K562 (cell line): ENCODE measurements around the gene LTN1. TPM values are rescaled to one million over a fixed set of nuclear protein-coding genes. Genes with fewer than 3 reads are reported as not detected.
A peak's percentile ranks its signal among the peaks of the same experiment; 100 is the strongest.

Experiments
- DNMT1 ChIP-seq: fragments of 450-650 bp; IDR thresholded peaks from 2 replicates; pipeline ENCODE4 v1.6.1; 2016; ENCODE audit warnings: antibody characterized with exemption, mild to moderate bottlenecking
- HDGF ChIP-seq: fragments of 450-650 bp; IDR thresholded peaks from 2 replicates; pipeline ENCODE4 v1.6.1; 2016
- JUN ChIP-seq, 2 experiments: sonication (generic) in 1 of 2; formaldehyde crosslinking in 1 of 2; IDR thresholded peaks; 2 replicates each; pipeline versions ENCODE4 v1.6.1 to v1.8.0; 2012 to 2022; ENCODE audit warnings: borderline replicate concordance in 2 of 2, mild to moderate bottlenecking in 2 of 2, improper control_type of control experiment in 1 of 2, low read depth in 1 of 2, low read length in 1 of 2, missing genetic modification reagents in 1 of 2
- NFATC3 ChIP-seq: fragments of 450-650 bp; IDR thresholded peaks from 2 replicates; pipeline ENCODE4 v1.6.1; 2017; ENCODE audit warnings: mild to moderate bottlenecking
- PHB2 ChIP-seq: fragments of 450-650 bp; IDR thresholded peaks from 2 replicates; pipeline ENCODE4 v1.6.1; 2017; ENCODE audit warnings: low read depth
- RBM14 ChIP-seq: fragments of 200-400 bp; formaldehyde crosslinking; IDR thresholded peaks from 2 replicates; pipeline ENCODE4 v1.6.1; 2018; ENCODE audit warnings: low read depth, mild to moderate bottlenecking, low read length, moderate library complexity, borderline replicate concordance; ENCODE audit not compliant: insufficient read depth
- RBM25 ChIP-seq: fragments of 200-400 bp; formaldehyde crosslinking; IDR thresholded peaks from 2 replicates; pipeline ENCODE4 v1.6.1; 2018; ENCODE audit warnings: low read length, low read depth, moderate library complexity; ENCODE audit not compliant: severe bottlenecking
- SIN3A ChIP-seq, 2 experiments: fragments of 150-350 bp in 1 of 2; IDR thresholded peaks; 2 replicates each; pipeline ENCODE4 v1.6.1; 2011 to 2016; ENCODE audit warnings: borderline replicate concordance in 2 of 2, low read depth in 2 of 2, low read length in 2 of 2, mild to moderate bottlenecking in 2 of 2, moderate library complexity in 2 of 2; ENCODE audit not compliant: control insufficient read depth in 1 of 2
- XRCC3 ChIP-seq: fragments of 450-650 bp; IDR thresholded peaks from 2 replicates; pipeline ENCODE4 v1.6.1; 2017; ENCODE audit warnings: mild to moderate bottlenecking, moderate library complexity
- ZNF431 ChIP-seq: sonication (generic); formaldehyde crosslinking; IDR thresholded peaks from 2 replicates; pipeline ENCODE4 v1.8.0; 2022; ENCODE audit warnings: mild to moderate bottlenecking, missing genetic modification reagents
- polyA plus RNA-seq, 8 experiments: library from polyadenylated mRNA; depleted of rRNA in 4 of 8; stranded (reverse) in 5 of 8; unstranded in 3 of 8; fragments of >200 nt; fragmentation: Nextera tagmentation in 2 of 8; fragmentation: Illumina TruSeq in 1 of 8; extraction: Ambion mirVana in 2 of 8; extraction: Trizol in 1 of 8; gene quantifications; 2 replicates each; pipeline versions ENCODE4 v1.2.1 to v1.2.3, GENCODE V29; 2011 to 2014; ENCODE audit warnings: inconsistent platforms in 1 of 8, missing spikeins in 1 of 8
- total RNA-seq, 7 experiments: library from RNA; depleted of rRNA in 6 of 7; stranded (reverse); fragments of >200 nt in 6 of 7; fragmentation: Illumina TruSeq in 2 of 7; extraction: Trizol in 2 of 7; gene quantifications; 2 replicates each; pipeline versions ENCODE4 v1.2.1 to v1.2.3, GENCODE V29; 2011 to 2021; ENCODE audit warnings: low replicate concordance in 1 of 7
- TF ChIP-seq, protein P1 (sequence below): fragments of 450-650 bp; IDR thresholded peaks from 2 replicates; pipeline ENCODE4 v1.6.1; 2016; ENCODE audit warnings: antibody characterized with exemption
- TF ChIP-seq, protein P2 (sequence below): sonication (generic); IDR thresholded peaks from 2 replicates; pipeline ENCODE4 v1.6.1; 2016
- TF ChIP-seq, protein P3 (sequence below), 2 experiments: IDR thresholded peaks in 1 of 2; conservative IDR thresholded peaks in 1 of 2; 2 replicates each; pipeline ENCODE4 v1.6.1; 2016; ENCODE audit warnings: low read depth in 2 of 2, mild to moderate bottlenecking in 1 of 2, missing compliant biosample characterization in 1 of 2, missing genetic modification characterization in 1 of 2, moderate library complexity in 1 of 2
- TF ChIP-seq, protein P4 (sequence below): fragments of 250-450 bp; sonication (Bioruptor Pico); IDR thresholded peaks from 2 replicates; pipeline ENCODE4 v1.4.0; 2020; ENCODE audit warnings: mild to moderate bottlenecking, moderate library complexity
- TF ChIP-seq, protein P5 (sequence below): fragments of 450-650 bp; IDR thresholded peaks from 2 replicates; pipeline ENCODE4 v1.6.1; 2017; ENCODE audit warnings: mild to moderate bottlenecking, moderate library complexity

The LTN1 gene
- total and polyA plus RNA-seq, 9 of the 15 experiments (the other 6 are each of a cell fraction or from before 2014, with no cell fraction given): 15.7 to 49.6 (median 28.7) TPM

DNA sequence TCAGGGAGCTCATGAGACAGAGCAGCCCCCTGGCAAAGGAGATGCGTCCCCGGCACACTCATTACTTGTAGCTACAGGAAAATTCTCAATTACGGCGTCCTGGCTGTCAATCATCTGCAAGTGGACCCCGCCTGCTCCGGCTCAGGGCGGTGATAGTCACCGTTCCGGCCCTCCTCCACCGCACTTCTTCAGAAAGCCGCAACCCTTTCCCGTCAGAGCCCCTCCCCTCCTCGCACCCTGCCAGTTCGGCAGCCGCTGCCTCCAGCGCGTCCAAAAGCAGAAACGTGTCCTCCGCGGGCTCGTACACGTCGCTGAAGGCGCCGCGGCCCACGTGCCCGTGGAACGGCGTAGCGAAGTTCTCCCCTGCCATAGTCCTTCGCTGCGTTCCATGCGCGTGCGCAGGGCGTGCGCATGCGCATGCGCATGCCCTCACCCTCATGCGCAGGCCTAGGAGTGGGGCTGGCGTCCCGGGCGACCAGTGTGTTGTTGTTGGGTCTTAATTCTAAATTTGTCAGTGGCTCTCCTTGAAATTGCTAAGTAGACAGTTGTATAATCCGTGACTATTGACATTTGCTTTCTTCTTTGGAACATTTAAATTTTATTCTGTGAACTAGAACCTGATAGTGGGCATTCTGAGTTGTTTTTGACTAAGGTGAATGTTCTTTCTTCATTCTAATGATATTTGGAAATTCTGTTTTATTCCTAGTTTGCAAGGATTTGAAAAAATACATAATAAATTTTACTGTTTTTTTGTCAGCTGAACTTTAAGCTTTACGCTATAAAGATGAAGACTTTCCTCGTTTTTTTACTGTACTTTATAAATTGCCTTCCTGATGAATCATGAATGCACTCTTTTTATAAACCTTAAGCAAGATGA lies 107.5 kb downstream of the LTN1 start (continued):
- TF ChIP-seq, protein P1, sequence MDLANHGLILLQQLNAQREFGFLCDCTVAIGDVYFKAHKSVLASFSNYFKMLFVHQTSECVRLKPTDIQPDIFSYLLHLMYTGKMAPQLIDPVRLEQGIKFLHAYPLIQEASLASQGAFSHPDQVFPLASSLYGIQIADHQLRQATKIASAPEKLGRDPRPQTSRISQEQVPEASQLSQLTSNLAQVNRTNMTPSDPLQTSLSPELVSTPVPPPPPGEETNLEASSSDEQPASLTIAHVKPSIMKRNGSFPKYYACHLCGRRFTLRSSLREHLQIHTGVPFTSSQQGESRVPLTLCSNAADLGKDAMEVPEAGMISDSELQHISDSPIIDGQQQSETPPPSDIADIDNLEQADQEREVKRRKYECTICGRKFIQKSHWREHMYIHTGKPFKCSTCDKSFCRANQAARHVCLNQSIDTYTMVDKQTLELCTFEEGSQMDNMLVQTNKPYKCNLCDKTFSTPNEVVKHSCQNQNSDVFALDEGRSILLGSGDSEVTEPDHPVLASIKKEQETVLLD: peak; percentile 100
- TF ChIP-seq SIN3A (IDR thresholded peaks at IDR 0.05; ENCODE audit: borderline replicate concordance in 2 of 2, control insufficient read depth in 1 of 2, low read depth in 2 of 2, low read length in 2 of 2): peak; percentile 63 to 64; a peak in 2 of 4 replicates
- no peak for TF ChIP-seq RBM25
- TF ChIP-seq, protein P2, sequence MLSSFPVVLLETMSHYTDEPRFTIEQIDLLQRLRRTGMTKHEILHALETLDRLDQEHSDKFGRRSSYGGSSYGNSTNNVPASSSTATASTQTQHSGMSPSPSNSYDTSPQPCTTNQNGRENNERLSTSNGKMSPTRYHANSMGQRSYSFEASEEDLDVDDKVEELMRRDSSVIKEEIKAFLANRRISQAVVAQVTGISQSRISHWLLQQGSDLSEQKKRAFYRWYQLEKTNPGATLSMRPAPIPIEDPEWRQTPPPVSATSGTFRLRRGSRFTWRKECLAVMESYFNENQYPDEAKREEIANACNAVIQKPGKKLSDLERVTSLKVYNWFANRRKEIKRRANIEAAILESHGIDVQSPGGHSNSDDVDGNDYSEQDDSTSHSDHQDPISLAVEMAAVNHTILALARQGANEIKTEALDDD: no peak
- TF ChIP-seq HDGF: no peak
- TF ChIP-seq DNMT1: no peak
- no peak for TF ChIP-seq PHB2
- TF ChIP-seq NFATC3: no peak
- TF ChIP-seq, protein P3, sequence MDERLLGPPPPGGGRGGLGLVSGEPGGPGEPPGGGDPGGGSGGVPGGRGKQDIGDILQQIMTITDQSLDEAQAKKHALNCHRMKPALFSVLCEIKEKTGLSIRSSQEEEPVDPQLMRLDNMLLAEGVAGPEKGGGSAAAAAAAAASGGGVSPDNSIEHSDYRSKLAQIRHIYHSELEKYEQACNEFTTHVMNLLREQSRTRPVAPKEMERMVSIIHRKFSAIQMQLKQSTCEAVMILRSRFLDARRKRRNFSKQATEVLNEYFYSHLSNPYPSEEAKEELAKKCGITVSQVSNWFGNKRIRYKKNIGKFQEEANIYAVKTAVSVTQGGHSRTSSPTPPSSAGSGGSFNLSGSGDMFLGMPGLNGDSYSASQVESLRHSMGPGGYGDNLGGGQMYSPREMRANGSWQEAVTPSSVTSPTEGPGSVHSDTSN (CRISPR knock-in tag; IDR thresholded peaks at IDR 0.05; ENCODE audit: low read depth): peak; percentile 93
- TF ChIP-seq, protein P3 (tag; conservative IDR thresholded peaks at IDR 0.05; ENCODE audit: low read depth): peak; percentile 98
- TF ChIP-seq XRCC3: no peak
- peak; percentile 87; the same call in 1 of the 2 replicates for TF ChIP-seq JUN (IDR thresholded peaks at IDR 0.05; ENCODE audit: borderline replicate concordance, low read depth, low read length)
- TF ChIP-seq JUN (CRISPR knock-in tag; IDR thresholded peaks at IDR 0.05; ENCODE audit: borderline replicate concordance): peak; percentile 73; the same call in 1 of the 2 replicates
- no peak for TF ChIP-seq RBM14
- TF ChIP-seq ZNF431: peak; percentile 90
- TF ChIP-seq, protein P4, sequence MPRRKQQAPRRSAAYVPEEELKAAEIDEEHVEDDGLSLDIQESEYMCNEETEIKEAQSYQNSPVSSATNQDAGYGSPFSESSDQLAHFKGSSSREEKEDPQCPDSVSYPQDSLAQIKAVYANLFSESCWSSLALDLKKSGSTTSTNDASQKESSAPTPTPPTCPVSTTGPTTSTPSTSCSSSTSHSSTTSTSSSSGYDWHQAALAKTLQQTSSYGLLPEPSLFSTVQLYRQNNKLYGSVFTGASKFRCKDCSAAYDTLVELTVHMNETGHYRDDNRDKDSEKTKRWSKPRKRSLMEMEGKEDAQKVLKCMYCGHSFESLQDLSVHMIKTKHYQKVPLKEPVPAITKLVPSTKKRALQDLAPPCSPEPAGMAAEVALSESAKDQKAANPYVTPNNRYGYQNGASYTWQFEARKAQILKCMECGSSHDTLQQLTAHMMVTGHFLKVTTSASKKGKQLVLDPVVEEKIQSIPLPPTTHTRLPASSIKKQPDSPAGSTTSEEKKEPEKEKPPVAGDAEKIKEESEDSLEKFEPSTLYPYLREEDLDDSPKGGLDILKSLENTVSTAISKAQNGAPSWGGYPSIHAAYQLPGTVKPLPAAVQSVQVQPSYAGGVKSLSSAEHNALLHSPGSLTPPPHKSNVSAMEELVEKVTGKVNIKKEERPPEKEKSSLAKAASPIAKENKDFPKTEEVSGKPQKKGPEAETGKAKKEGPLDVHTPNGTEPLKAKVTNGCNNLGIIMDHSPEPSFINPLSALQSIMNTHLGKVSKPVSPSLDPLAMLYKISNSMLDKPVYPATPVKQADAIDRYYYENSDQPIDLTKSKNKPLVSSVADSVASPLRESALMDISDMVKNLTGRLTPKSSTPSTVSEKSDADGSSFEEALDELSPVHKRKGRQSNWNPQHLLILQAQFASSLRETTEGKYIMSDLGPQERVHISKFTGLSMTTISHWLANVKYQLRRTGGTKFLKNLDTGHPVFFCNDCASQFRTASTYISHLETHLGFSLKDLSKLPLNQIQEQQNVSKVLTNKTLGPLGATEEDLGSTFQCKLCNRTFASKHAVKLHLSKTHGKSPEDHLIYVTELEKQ (CRISPR knock-in tag): no peak
- TF ChIP-seq, protein P5, sequence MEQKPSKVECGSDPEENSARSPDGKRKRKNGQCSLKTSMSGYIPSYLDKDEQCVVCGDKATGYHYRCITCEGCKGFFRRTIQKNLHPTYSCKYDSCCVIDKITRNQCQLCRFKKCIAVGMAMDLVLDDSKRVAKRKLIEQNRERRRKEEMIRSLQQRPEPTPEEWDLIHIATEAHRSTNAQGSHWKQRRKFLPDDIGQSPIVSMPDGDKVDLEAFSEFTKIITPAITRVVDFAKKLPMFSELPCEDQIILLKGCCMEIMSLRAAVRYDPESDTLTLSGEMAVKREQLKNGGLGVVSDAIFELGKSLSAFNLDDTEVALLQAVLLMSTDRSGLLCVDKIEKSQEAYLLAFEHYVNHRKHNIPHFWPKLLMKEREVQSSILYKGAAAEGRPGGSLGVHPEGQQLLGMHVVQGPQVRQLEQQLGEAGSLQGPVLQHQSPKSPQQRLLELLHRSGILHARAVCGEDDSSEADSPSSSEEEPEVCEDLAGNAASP: no peak
